ENCODE results near the gene PSMD11.
"Not testable (repeated sequence)": the region's sequence is repeated elsewhere in the genome, so short reads cannot be mapped to it uniquely, and the experiment has no call there.

The PSMD11 gene

GRCh38 chr17:32444301-32445073 is at the start of gene PSMD11:
Gene PSMD11 (plus strand): TSS chr17:32444510. CDS start chr17:32444524, 14 bp downstream.
- DNase-seq (ENCODE audit: low read depth), result peak; percentile 89

GRCh38 chr17:32396343-32396742 is 48.0 kb upstream of the PSMD11 start:
- no peak for DNase-seq (ENCODE audit: low read depth)

- no peak for DNase-seq (ENCODE audit: low read depth)
Measured at GRCh38 chr17:32398946-32399345, 45.4 kb upstream of the PSMD11 start.

GRCh38 chr17:32410085-32410484 is 34.2 kb upstream of the PSMD11 start:
- not testable (repeated sequence) for DNase-seq (ENCODE audit: low read depth)

- DNase-seq (ENCODE audit: low read depth), result no peak
Measured at GRCh38 chr17:32426894-32427293, 17.4 kb upstream of the PSMD11 start.

- no peak for DNase-seq (ENCODE audit: low read depth)
Measured at GRCh38 chr17:32429598-32429997, 14.7 kb upstream of the PSMD11 start.

GRCh38 chr17:32440722-32441121 is 3.6 kb upstream of the PSMD11 start:
- DNase-seq (ENCODE audit: low read depth), result no peak

GRCh38 chr17:32441886-32442285 is 2.4 kb upstream of the PSMD11 start:
- no peak for DNase-seq (ENCODE audit: low read depth)

GRCh38 chr17:32443827-32444300 is 446 bp upstream of the PSMD11 start:
- no peak for DNase-seq (ENCODE audit: low read depth)

GRCh38 chr17:32445074-32445415 is 735 bp downstream of the PSMD11 start:
- DNase-seq (ENCODE audit: low read depth), result no peak

- no peak for DNase-seq (ENCODE audit: low read depth)
Measured at GRCh38 chr17:32445497-32445896, 1.2 kb downstream of the PSMD11 start.

- DNase-seq (ENCODE audit: low read depth), result no peak
Measured at GRCh38 chr17:32445971-32446370, 1.7 kb downstream of the PSMD11 start.

GRCh38 chr17:32446949-32447348 is 2.6 kb downstream of the PSMD11 start:
- DNase-seq (ENCODE audit: low read depth), result no peak

- no peak for DNase-seq (ENCODE audit: low read depth)
Measured at GRCh38 chr17:32449963-32450362, 5.7 kb downstream of the PSMD11 start.

GRCh38 chr17:32450379-32450778 is 6.1 kb downstream of the PSMD11 start:
- not testable (repeated sequence) for DNase-seq (ENCODE audit: low read depth)

GRCh38 chr17:32451879-32452278 is 7.6 kb downstream of the PSMD11 start:
- no peak for DNase-seq (ENCODE audit: low read depth)

GRCh38 chr17:32452281-32452680 is 8.0 kb downstream of the PSMD11 start:
- DNase-seq (ENCODE audit: low read depth), result no peak

- no peak for DNase-seq (ENCODE audit: low read depth)
Measured at GRCh38 chr17:32453370-32453769, 9.1 kb downstream of the PSMD11 start.

- DNase-seq (ENCODE audit: low read depth), result no peak
Measured at GRCh38 chr17:32458371-32458770, 14.1 kb downstream of the PSMD11 start.

GRCh38 chr17:32460054-32460453 is 15.7 kb downstream of the PSMD11 start:
- DNase-seq (ENCODE audit: low read depth), result no peak

- no peak for DNase-seq (ENCODE audit: low read depth)
Measured at GRCh38 chr17:32461498-32461852, 17.2 kb downstream of the PSMD11 start.

GRCh38 chr17:32461853-32462617 is 17.7 kb downstream of the PSMD11 start:
- DNase-seq (ENCODE audit: low read depth), result no peak

GRCh38 chr17:32463304-32463703 is 19.0 kb downstream of the PSMD11 start:
- DNase-seq (ENCODE audit: low read depth), result no peak
